ENCODE results near the gene SLC7A1.

- TF ChIP-seq CTCF (IDR thresholded peaks at IDR 0.05), result no peak
- no peak for TF ChIP-seq POLR2A (IDR thresholded peaks at IDR 0.05)
Observed at GRCh38 chr13:29482504-29482903, 113.0 kb downstream of the SLC7A1 start.

Data from upper lobe of left lung (tissue), 4 donors.